SK-N-MC (cell line): Measurements from ENCODE around the gene VEGFC.

Experiments
- EZH2 ChIP-seq: fragments of 200-600 bp; sonication (generic); IDR thresholded peaks from one replicate; pipeline ENCODE4 v1.6.1; 2017; ENCODE audit warnings: antibody characterized with exemption
- FOXP2 ChIP-seq: optimal IDR thresholded peaks from 2 replicates; pipeline ENCODE3; 2011; ENCODE audit warnings: mild to moderate bottlenecking, moderate library complexity; ENCODE audit not compliant: insufficient read depth; ENCODE audit errors: extremely low read length, control extremely low read depth
- POLR2AphosphoS5 ChIP-seq: IDR thresholded peaks from 2 replicates; pipeline ENCODE4 v1.6.1; 2012; ENCODE audit warnings: mild to moderate bottlenecking, low read depth, low read length, borderline replicate concordance

DNA sequence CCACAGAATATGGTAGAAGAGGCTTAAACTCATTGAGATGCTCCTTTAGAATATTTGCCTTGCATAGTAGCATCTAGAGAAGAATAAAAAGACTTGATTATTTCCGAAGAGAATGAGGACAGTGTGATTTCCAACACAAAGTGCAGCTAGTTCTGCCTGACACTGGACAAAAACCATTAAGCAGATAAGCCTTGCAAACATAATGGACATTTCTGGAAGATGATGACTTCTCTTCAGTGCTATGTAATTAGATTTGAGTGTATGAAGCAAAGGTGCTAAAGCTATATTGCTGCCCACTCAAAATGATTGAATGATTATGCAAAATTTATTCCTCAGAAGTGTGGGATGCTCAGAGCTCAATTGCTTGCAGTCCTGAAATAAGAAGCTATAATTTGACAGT lies 156.4 kb downstream of the VEGFC start:
- TF ChIP-seq FOXP2 (no peak), EZH2 (no peak), POLR2AphosphoS5 (no peak)
